HFFc6 (cell line): ENCODE data around the gene TTLL5. TPM values are rescaled to one million over a fixed set of nuclear protein-coding genes. Genes with fewer than 3 reads are reported as not detected.

Experiments used
- DNase-seq: peaks from one replicate; pipeline ENCODE4 v3.0.0-alpha.2; 2018
- H3K27ac Mint-ChIP-seq: 2 replicates; pipeline ENCODE4 v1.8.0; 2020; ENCODE audit warnings: mild to moderate bottlenecking, mixed read lengths
- H3K27me3 Mint-ChIP-seq: 2 replicates; pipeline ENCODE4 v1.8.0; 2021; ENCODE audit warnings: mild to moderate bottlenecking, moderate library complexity, mixed read lengths; ENCODE audit not compliant: insufficient read depth
- H3K36me3 Mint-ChIP-seq: 2 replicates; pipeline ENCODE4 v1.8.0; 2021; ENCODE audit warnings: low read depth, mixed read lengths
- H3K4me1 Mint-ChIP-seq: 2 replicates; pipeline ENCODE4 v1.8.0; 2020; ENCODE audit warnings: low read depth, mixed read lengths
- H3K4me3 Mint-ChIP-seq: 2 replicates; pipeline ENCODE4 v1.8.0; 2020; ENCODE audit warnings: mild to moderate bottlenecking, moderate library complexity, mixed read lengths
- H3K9me3 Mint-ChIP-seq: 2 replicates; pipeline ENCODE4 v1.8.0; 2020; ENCODE audit warnings: mild to moderate bottlenecking, mixed read lengths
- CTCF ChIP-seq: fragments of 200-600 bp; sonication (generic); IDR thresholded peaks from 2 replicates; pipeline ENCODE4 v1.5.0; 2021; ENCODE audit warnings: antibody characterized with exemption, mild to moderate bottlenecking
- total RNA-seq, 6 experiments: library from RNA; stranded (reverse); fragmentation: NEBNext Ultra II Directional; extraction: Animal tissue kit (Norgen Biotek cat#: 25700); gene quantifications; 2 replicates in 1 of 6; 3 replicates in 5 of 6; pipeline ENCODE4 v1.2.3, GENCODE V29; 2021

TTLL5 gene
- total RNA-seq, 6 experiments from 2014 or later = 22.0 to 28.9 (median 25.0) TPM

- DNase-seq = peak; percentile 39
- Mint-ChIP-seq H3K36me3 (peaks cover 5% of the 10 kb centered on the region; the same call in 1 of the 2 replicates), H3K27ac (peak overlapping the region; percentile 84), H3K9me3 (no peaks in the 10 kb centered on the region), H3K4me1 (peaks cover 54% of the 10 kb centered on the region), H3K4me3 (peak overlapping the region; percentile 26; the same call in 1 of the 2 replicates), H3K27me3 (peaks cover 4% of the 10 kb centered on the region; the same call in 1 of the 2 replicates)
- no peak for TF ChIP-seq CTCF
Measured at GRCh38 chr14:75886636-75887348, 225.7 kb downstream of the TTLL5 start.

GRCh38 chr14:75888945-75889344 lies 227.9 kb downstream of the TTLL5 start:
- H3K27me3 Mint-ChIP-seq = no peaks in the 10 kb centered on the region
- TF ChIP-seq CTCF = no peak
- no peak overlapping the region for H3K4me3 Mint-ChIP-seq
- DNase-seq = no peak
- no peaks in the 10 kb centered on the region for H3K9me3 Mint-ChIP-seq
- H3K27ac Mint-ChIP-seq = no peak overlapping the region
- peaks cover 32% of the 10 kb centered on the region for H3K4me1 Mint-ChIP-seq
- H3K36me3 Mint-ChIP-seq = peaks cover 5% of the 10 kb centered on the region; the same call in 1 of the 2 replicates

- H3K36me3 Mint-ChIP-seq = no peaks in the 10 kb centered on the region
- peaks cover 2% of the 10 kb centered on the region; the same call in 1 of the 2 replicates for H3K27me3 Mint-ChIP-seq
- H3K4me1 Mint-ChIP-seq = no peaks in the 10 kb centered on the region
- H3K27ac Mint-ChIP-seq = no peak overlapping the region
- no peak for TF ChIP-seq CTCF
- no peaks in the 10 kb centered on the region for H3K9me3 Mint-ChIP-seq
- no peak overlapping the region for H3K4me3 Mint-ChIP-seq
- no peak for DNase-seq
Measured at GRCh38 chr14:75896341-75896740, 235.3 kb downstream of the TTLL5 start.

- H3K36me3 Mint-ChIP-seq = no peaks in the 10 kb centered on the region
- no peaks in the 10 kb centered on the region for H3K9me3 Mint-ChIP-seq
- no peak overlapping the region for H3K27ac Mint-ChIP-seq
- no peak for DNase-seq
- H3K4me1 Mint-ChIP-seq = peaks cover 9% of the 10 kb centered on the region
- H3K27me3 Mint-ChIP-seq = peaks cover 5% of the 10 kb centered on the region
- no peak for TF ChIP-seq CTCF
- no peak overlapping the region for H3K4me3 Mint-ChIP-seq
Measured at GRCh38 chr14:75904311-75904710, 243.3 kb downstream of the TTLL5 start.

GRCh38 chr14:75905147-75905904 lies 244.3 kb downstream of the TTLL5 start:
- Mint-ChIP-seq H3K9me3 (no peaks in the 10 kb centered on the region), H3K27ac (no peak overlapping the region), H3K4me3 (no peak overlapping the region), H3K27me3 (peaks cover 4% of the 10 kb centered on the region), H3K4me1 (peaks cover 9% of the 10 kb centered on the region), H3K36me3 (no peaks in the 10 kb centered on the region)
- TF ChIP-seq CTCF = no peak
- no peak for DNase-seq
